SK-N-SH treated with all-trans-retinoic acid at 6 μM for 48 hours (cell line): ENCODE data around the gene FBXL14.

ENCODE experiments used
- RARB ChIP-seq: fragments of 250-450 bp; sonication (Bioruptor Pico); IDR thresholded peaks from 2 replicates; pipeline ENCODE4 v1.8.0; 2021; ENCODE audit warnings: mild to moderate bottlenecking, moderate library complexity
- TCF4 ChIP-seq: fragments of 250-450 bp; sonication (Bioruptor Pico); IDR thresholded peaks from 2 replicates; pipeline ENCODE4 v1.8.0; 2021; ENCODE audit warnings: mild to moderate bottlenecking, moderate library complexity, borderline replicate concordance
- ZFP3 ChIP-seq: fragments of 250-450 bp; sonication (Bioruptor Pico); IDR thresholded peaks from 2 replicates; pipeline ENCODE4 v1.5.0; 2020; ENCODE audit warnings: mild to moderate bottlenecking, moderate library complexity
- ZFP30 ChIP-seq: fragments of 450-650 bp; formaldehyde crosslinking; IDR thresholded peaks from 2 replicates; pipeline ENCODE4 v1.5.0; 2022; ENCODE audit warnings: mild to moderate bottlenecking, moderate library complexity
- ZNF70 ChIP-seq: fragments of 450-650 bp; formaldehyde crosslinking; IDR thresholded peaks from 2 replicates; pipeline ENCODE4 v1.5.0; 2020; ENCODE audit warnings: mild to moderate bottlenecking, moderate library complexity

- TF ChIP-seq ZNF70 (CRISPR knock-in tag), result no peak
- no peak for TF ChIP-seq ZFP3
- no peak for TF ChIP-seq ZFP30 (CRISPR knock-in tag)
- no peak for TF ChIP-seq RARB (CRISPR knock-in tag)
- TF ChIP-seq TCF4 (CRISPR knock-in tag), result no peak
Measured at GRCh38 chr12:1622406-1622805, 28.0 kb upstream of the FBXL14 start.
